GM18858 (cell line): ENCODE measurements around the gene IRX4.

Experiments
- ATAC-seq: cut with Tn5 transposase; IDR thresholded peaks from one replicate; pipeline ENCODE4 v1.9.1; 2021; ENCODE audit not compliant: unreplicated experiment

IRX4 gene

GRCh38 chr5:1914471-1914870, 31.7 kb upstream of the IRX4 start:
- ATAC-seq, result no peak

- ATAC-seq, result no peak
Observed at GRCh38 chr5:1913578-1913977, 30.9 kb upstream of the IRX4 start.

DNA sequence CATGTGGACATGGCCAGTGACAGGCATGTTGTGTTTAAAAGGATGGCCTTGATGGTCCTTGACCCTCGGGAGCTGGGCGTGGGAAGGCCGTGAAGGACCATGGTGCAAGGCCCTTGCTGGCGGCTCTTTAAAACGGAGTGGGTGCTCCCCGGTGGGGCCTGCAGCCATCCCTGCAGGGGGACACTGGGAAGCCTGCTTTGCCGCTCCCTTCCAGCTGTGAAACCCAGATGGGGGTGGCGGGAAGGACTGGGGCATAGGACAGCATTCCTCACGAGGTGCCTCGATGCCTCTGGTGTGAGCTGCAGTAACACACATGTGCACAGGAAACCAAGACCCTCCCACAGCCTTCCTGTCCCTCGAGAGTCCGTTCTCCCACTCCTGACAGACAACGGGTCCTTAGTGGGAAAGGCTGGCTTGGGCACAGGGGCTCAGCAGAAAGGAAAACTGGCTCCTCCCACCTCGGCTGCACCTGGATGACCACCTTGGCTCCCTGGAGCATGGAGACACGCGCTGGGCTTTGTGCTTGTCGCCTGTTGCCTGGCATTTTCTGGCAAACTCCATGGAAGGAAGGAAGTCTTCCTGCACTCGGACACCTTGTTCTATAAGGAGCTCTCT, 30.3 kb upstream of the IRX4 start:
- no peak for ATAC-seq

GRCh38 chr5:1911773-1912235, 29.1 kb upstream of the IRX4 start:
- ATAC-seq, result no peak

GRCh38 chr5:1910861-1911772, 28.4 kb upstream of the IRX4 start:
- ATAC-seq, result no peak

DNA sequence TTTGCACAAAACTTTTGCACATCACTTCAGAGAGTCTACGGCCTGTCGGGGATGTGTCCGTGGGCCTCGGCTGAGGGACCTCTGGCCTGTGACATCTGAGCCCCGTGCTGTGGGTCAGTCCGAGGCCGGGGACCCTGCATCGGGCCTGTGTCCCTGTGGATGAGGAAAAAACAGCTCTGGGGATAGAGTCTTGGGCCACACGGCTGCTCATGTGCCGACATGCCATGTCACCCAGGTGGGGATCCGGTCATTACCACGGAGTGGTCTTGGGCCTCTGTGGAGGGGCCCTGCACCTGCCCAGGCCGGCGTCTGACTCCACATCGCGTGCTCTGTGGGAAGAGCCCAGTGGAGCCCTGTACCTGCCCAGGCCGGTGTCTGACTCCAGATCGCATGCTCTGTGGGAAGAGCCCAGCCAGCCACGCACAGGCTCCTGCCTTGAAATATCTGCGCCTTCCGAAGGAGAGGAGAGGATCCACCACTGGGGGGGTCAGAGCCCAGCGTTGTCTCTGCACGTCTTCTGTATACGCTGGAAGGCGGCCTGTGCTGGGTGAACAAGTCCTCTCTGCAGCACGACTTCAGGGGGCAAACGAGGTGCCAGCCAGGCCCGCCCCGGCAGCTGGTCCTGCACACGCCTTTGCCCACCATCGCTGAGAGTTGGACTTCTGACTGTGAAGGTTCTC, 27.5 kb upstream of the IRX4 start:
- ATAC-seq, result no peak

- ATAC-seq, result no peak
Observed at GRCh38 chr5:1909346-1909985, 26.7 kb upstream of the IRX4 start.

DNA sequence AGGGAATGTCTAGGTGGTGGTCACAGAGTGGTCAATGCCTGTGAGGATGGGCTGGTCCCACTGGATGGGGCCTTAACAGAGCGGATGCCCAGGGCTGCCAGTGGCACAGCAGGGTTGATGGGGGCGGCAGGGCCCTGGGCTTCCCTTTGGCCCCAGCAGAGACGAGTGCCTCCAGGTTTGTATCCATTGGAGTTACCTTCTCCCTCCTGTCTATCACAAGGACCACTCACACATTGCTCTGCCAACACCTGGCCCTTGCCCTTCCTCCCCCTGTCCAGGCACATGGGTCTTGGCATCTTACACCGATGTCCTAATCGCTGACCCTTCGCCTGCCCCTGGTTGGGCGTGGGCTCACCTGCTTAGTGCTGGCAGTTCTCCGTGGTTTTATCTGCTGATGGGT, 26.2 kb upstream of the IRX4 start:
- ATAC-seq, result no peak

- no peak for ATAC-seq
Observed at GRCh38 chr5:1907616-1908015, 24.9 kb upstream of the IRX4 start.

DNA sequence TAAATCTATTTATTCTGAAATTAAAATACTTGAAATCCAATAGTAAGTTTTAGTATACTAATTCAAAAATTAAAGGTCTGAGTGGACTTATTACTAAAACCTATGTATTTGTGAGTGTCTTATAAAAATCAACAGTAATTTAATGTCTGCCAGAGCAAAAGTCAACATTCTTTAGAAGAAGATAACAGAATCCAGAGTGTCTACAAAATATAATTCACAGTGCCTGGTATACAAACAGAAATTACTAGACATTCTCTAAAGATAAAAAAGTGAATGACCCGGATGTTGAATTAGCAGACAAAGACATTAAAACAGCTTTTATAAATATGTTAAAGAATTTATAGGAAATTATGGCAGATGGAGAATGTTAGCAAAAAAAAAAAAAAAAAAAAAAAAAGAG, 22.4 kb upstream of the IRX4 start:
- ATAC-seq, result no peak

DNA sequence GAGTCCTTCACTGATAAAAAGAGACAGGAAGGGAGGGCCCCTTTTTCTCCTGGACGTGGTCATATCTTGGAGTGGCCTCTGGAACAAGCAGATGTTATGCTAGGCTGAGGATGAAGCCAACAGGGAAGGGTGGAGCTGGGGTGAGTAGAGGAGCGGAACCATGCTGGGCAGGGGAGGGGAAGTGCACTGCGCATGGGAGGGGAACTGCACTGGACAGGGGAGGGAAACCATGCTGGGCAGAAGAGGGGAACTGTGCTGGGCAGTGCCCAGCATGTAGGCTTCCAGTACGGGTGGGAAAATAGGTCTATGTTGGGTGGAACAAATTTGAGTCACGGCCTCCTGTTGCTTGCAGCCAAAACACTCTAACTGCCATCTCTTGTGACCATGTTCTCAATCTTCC, 19.3 kb upstream of the IRX4 start:
- no peak for ATAC-seq

DNA sequence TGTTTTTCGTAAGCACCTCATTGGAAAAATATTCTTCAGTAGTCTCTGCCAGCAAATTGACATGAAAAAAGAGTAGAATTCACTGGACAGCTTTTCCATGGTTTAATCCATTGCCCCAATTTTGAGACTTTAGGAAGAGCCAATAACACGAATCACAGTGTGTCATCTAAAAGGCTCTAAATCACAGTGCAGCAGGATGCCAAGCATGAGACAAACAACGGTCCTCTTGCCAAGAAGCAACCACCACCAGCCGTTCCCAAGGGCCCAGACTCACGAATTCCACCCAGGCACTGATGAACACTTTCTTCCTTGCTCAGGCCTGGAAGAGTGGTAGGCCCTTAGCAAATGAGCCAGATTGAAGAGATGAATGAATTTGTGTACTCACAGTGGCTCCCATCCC, 18.3 kb upstream of the IRX4 start:
- no peak for ATAC-seq

DNA sequence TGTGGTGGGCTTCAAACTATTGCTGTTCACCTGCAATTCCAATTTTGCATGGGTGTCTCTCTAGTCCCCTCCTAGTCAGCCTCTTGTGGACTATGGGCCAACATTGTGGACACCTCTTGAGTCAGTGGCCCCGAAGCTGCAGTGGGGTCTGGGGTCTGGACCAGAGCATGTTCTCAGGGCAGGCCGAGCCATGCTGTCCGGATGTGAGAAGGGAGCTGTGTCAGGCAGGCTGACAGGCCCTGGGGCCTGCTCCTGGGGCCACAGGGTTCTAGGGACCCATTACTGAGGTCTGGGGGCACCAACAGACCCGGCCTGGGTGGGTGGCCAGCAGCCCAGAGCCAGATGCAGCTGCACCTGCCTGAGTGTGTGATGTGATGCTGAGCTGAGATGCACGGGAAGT, 16.5 kb upstream of the IRX4 start:
- no peak for ATAC-seq

DNA sequence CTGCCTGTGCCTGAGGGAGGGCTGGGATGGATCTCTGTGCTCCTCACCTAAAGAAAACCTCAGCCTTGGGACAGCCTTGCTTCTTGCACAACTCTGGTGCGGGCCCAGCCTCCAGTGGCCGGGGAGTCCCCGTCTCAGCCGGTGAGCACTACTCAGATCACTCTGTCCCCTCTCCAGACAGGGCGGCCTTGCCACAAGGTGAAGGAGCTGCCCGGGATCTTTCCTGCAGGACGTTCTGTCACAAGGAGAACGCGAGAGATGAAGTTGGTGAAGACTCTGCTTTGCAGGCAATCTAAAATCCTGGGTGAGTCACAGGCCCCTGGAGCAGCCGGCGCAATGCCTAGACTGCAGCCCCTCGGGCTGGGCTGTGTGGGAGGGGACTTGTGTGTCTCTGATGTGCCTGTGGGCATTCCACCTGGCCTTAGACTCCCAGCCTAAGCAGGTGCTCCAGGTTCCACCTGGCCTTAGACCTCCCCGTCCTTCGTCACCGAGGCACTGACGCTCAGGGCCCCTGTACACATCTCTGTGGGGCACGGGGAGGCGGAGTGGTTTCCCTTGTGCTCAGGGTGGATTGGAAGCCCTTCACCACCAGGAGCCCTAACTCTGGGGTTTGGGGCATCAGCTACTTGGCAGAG, 15.2 kb upstream of the IRX4 start:
- ATAC-seq, result no peak

DNA sequence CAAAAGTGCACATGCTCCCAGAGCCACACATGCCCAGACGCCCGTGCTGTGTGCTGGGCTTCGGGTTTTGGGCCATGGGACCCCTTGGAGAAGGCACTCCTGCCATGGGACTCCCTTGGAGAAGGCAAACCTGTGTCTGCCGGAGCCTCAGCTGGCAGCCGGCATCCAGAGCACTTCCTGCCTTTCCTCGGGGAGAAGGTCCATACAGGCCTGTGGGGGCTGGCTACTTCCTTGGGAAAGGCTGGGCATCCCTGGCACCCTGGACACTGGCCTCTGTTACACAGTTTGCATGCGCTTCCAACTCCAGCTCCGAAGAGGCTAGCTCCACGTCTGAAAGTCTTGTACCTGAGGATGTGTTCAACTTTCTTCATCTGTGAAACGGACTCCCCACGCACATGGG, 14.7 kb upstream of the IRX4 start:
- ATAC-seq, result no peak

- ATAC-seq, result no peak
Observed at GRCh38 chr5:1896602-1897376, 14.1 kb upstream of the IRX4 start.

DNA sequence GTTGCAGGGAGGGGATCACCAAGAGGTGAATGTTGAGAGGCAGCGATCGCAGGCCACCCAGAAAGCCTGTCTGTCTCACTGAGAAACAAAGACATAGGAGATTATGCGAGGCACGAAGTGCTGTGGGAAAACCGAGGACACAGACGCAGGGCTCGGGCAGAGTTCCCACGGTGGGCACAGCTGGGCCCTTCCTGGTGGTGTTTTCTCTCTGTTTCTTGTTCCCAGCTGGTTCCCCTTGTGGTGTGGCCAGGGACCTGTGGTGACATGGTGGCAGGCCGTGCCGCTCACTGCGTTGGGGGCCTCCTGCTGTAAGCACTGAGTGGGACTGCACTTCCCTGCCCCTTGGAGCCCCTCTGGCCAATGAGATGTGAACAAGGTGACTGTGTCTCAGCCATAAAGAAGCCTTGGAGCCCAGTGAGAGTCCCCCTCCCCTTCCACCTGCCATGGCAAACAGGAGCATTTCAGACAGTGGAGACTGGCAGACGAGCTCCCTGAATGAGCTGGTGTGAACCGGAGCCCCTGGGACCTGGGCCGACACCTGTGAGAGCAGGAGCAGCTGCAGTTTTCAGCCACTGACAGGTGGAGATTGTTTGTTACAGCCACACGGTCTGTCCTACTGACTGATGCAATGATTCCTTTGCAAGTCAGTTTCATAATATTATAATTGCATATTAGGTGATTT, 13.2 kb upstream of the IRX4 start:
- no peak for ATAC-seq

DNA sequence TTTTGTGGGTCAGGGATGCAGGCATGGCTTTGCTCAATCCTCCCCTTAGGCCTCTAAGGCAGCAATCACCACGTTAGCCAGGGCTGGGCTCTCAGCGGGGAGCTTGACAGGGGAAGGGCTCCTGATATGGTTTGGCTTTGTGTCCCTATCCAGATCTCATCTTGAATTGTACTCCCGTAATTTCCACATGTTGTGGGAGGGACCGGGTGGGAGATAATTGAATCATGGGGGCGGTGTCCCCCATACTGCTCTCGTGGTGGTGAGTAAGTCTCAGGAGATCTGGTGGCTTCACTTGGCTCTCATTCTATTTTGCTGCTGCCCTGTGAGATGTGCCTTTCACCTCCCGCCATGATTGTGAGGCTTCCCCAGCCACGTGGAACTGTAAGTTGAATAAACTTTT, 11.5 kb upstream of the IRX4 start:
- ATAC-seq, result no peak

DNA sequence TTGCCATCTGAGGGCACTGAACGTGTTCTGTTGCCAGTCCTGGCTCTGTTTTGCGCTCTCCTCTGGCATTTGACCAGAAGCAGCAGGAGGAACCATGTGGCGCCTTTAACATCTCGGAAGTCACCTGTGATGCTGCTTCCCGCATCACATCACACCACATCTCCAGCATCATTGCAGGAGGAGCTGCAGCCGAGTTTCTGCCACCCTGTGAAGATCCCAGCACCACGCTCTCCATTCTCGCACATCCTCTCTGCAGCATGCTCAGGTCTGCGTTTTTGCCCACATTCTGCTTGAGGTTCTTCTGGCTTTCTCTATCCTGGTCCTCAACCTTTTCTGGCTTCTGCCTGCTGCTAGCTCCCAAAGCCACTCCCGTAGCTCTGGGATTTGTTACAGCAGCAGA, 11.0 kb upstream of the IRX4 start:
- ATAC-seq, result no peak
